Measurements from ENCODE around the gene SLC12A7.

SLC12A7 gene

GRCh38 chr5:1045960-1046560 is 65.8 kb downstream of the SLC12A7 start:
- DNase-seq, result no peak

- DNase-seq, result no peak
Observed at GRCh38 chr5:1044117-1044516, 67.7 kb downstream of the SLC12A7 start.

GRCh38 chr5:1043327-1043726 is 68.5 kb downstream of the SLC12A7 start:
- no peak for DNase-seq

- no peak for DNase-seq
Observed at GRCh38 chr5:1042626-1043025, 69.2 kb downstream of the SLC12A7 start.

- DNase-seq, result no peak
Observed at GRCh38 chr5:1041225-1042143, 70.4 kb downstream of the SLC12A7 start.

- DNase-seq, result no peak
Observed at GRCh38 chr5:1040571-1040970, 71.3 kb downstream of the SLC12A7 start.

GRCh38 chr5:1039706-1040260 is 72.1 kb downstream of the SLC12A7 start:
- no peak for DNase-seq

GRCh38 chr5:1039210-1039548 is 72.7 kb downstream of the SLC12A7 start:
- no peak for DNase-seq

- DNase-seq, result no peak
Observed at GRCh38 chr5:1038417-1039209, 73.2 kb downstream of the SLC12A7 start.

GRCh38 chr5:1037671-1038416 is 74.0 kb downstream of the SLC12A7 start:
- no peak for DNase-seq

GRCh38 chr5:1037123-1037670 is 74.7 kb downstream of the SLC12A7 start:
- no peak for DNase-seq

- DNase-seq, result no peak
Observed at GRCh38 chr5:1036504-1037122, 75.2 kb downstream of the SLC12A7 start.

GRCh38 chr5:1035421-1036405 is 76.2 kb downstream of the SLC12A7 start:
- no peak for DNase-seq

GRCh38 chr5:1034986-1035385 is 76.9 kb downstream of the SLC12A7 start:
- DNase-seq, result no peak

- no peak for DNase-seq
Observed at GRCh38 chr5:1034421-1034905, 77.4 kb downstream of the SLC12A7 start.

- DNase-seq, result no peak
Observed at GRCh38 chr5:1033606-1034420, 78.0 kb downstream of the SLC12A7 start.

GRCh38 chr5:1033178-1033577 is 78.7 kb downstream of the SLC12A7 start:
- DNase-seq, result no peak

- DNase-seq, result no peak
Observed at GRCh38 chr5:1032551-1033027, 79.3 kb downstream of the SLC12A7 start.

GRCh38 chr5:1032011-1032410 is 79.9 kb downstream of the SLC12A7 start:
- DNase-seq, result no peak

Measured in NCI-H1048 (cell line).